ENCODE data around the gene RARRES1. TPM values are rescaled to one million over a fixed set of nuclear protein-coding genes. Genes with fewer than 3 reads are reported as not detected.

Gene RARRES1
- total and polyA plus RNA-seq, 8 donors, result 0.43 to 237 (median 5.6) TPM

GRCh38 chr3:158679547-158680000 lies 52.7 kb downstream of the RARRES1 start:
- WGBS, 5 donors, result 24 to 39% (median 29%) methylated on average over 1 of the region's 1 CpG

GRCh38 chr3:158678687-158679086 lies 53.6 kb downstream of the RARRES1 start:
- no peak for DNase-seq
- Histone ChIP-seq H3K9me3 (no peaks in the 10 kb centered on the region), H3K36me3 (peaks cover 0 to 42% (median 35%) of the 10 kb centered on the region in 4 donors), H3K27me3 (no peaks in the 10 kb centered on the region), H3K27ac (no peak overlapping the region), H3K4me1 (no peaks in the 10 kb centered on the region), H3K4me3 (no peak overlapping the region)
- WGBS, 5 donors, result 91 to 100% (median 93%) methylated on average over 2 of the region's 2 CpGs
- TF ChIP-seq POLR2AphosphoS5 (IDR thresholded peaks at IDR 0.05) (no peak), POLR2A (IDR thresholded peaks at IDR 0.05) (no peak), EP300 (IDR thresholded peaks at IDR 0.05) (no peak), CTCF (IDR thresholded peaks at IDR 0.05) (no peak)
- intact Hi-C loops (cut with DNase I; ENCODE audit: low total_unique reads), result loop anchor here (10.0 kb wide), 1 partner anchor 116 kb away; no protein-coding TSS in a partner anchor

More at GRCh38 chr3:158679547-158680000, 52.7 kb downstream of the RARRES1 start:
- H3K9me3 ChIP-seq, result no peaks in the 10 kb centered on the region
- H3K27ac ChIP-seq, result no peak overlapping the region
- intact Hi-C loops (cut with DNase I; ENCODE audit: low total_unique reads), result loop anchor here (10.0 kb wide), 1 partner anchor 115 kb away; no protein-coding TSS in a partner anchor
- no peak for TF ChIP-seq POLR2A (IDR thresholded peaks at IDR 0.05)
- TF ChIP-seq CTCF (IDR thresholded peaks at IDR 0.05), result no peak
- TF ChIP-seq POLR2AphosphoS5 (IDR thresholded peaks at IDR 0.05), result no peak
- no peak for TF ChIP-seq EP300 (IDR thresholded peaks at IDR 0.05)
- no peaks in the 10 kb centered on the region for H3K4me1 ChIP-seq
- no peak for DNase-seq
- H3K4me3 ChIP-seq, result no peak overlapping the region
- H3K36me3 ChIP-seq, result peaks cover 3 to 50% (median 43%) of the 10 kb centered on the region in 4 donors
- H3K27me3 ChIP-seq, result no peaks in the 10 kb centered on the region

GRCh38 chr3:158672215-158673176 lies 59.8 kb downstream of the RARRES1 start, which contains the start of gene LXN:
LXN (minus strand) TSS chr3:158672648; CDS start chr3:158672478, 170 bp downstream.
- peaks cover 9 to 39% (median 32%) of the 10 kb centered on the region in 4 donors for H3K36me3 ChIP-seq
- DNase-seq, result peak; percentile 90 to 95
- H3K4me1 ChIP-seq, result peaks cover 0 to 30% (median 13%) of the 10 kb centered on the region in 4 donors
- TF ChIP-seq POLR2A (IDR thresholded peaks at IDR 0.05) (no peak), CTCF (IDR thresholded peaks at IDR 0.05) (peak in 5 of 7 experiments; percentile 43 to 64 (median 55)), POLR2AphosphoS5 (IDR thresholded peaks at IDR 0.05) (peak; percentile 50 to 87 (median 75))
- 3 to 7% (median 6%) methylated on average over 25 to 30 of the region's 30 CpGs for WGBS, 5 donors
- H3K27me3 ChIP-seq, result no peaks in the 10 kb centered on the region
- peak within 1 kb of the TSS; percentile 78 to 87 (median 84) for H3K27ac ChIP-seq
- H3K9me3 ChIP-seq, result no peaks in the 10 kb centered on the region
- intact Hi-C loops (cut with DNase I; ENCODE audit: low total_unique reads), result loop anchor here (10.0 kb wide), 1 partner anchor 122 kb away; no protein-coding TSS in a partner anchor
- H3K4me3 ChIP-seq, result peak within 1 kb of the TSS; percentile 51 to 58 (median 57)

GRCh38 chr3:158671821-158672214 lies 60.4 kb downstream of the RARRES1 start:
- Histone ChIP-seq H3K9me3 (no peaks in the 10 kb centered on the region), H3K27ac (peak overlapping the region; percentile 78 to 87 (median 84)), H3K36me3 (peaks cover 9 to 41% (median 33%) of the 10 kb centered on the region in 4 donors), H3K27me3 (no peaks in the 10 kb centered on the region), H3K4me3 (peak overlapping the region; percentile 51 to 58 (median 57)), H3K4me1 (peaks cover 0 to 30% (median 13%) of the 10 kb centered on the region in 4 donors)
- 3 to 10% (median 5%) methylated on average over 6 of the region's 6 CpGs for WGBS, 5 donors
- no peak for TF ChIP-seq POLR2A (IDR thresholded peaks at IDR 0.05)
- TF ChIP-seq CTCF (IDR thresholded peaks at IDR 0.05), result no peak
- TF ChIP-seq EP300 (IDR thresholded peaks at IDR 0.05), result no peak
- no peak for TF ChIP-seq POLR2AphosphoS5 (IDR thresholded peaks at IDR 0.05)
- no peak for DNase-seq
- intact Hi-C loops (cut with DNase I; ENCODE audit: low total_unique reads), result loop anchor here (10.0 kb wide), 1 partner anchor 123 kb away; no protein-coding TSS in a partner anchor

All from stomach (tissue), 9 donors.